Measurements from ENCODE around the gene KIF4B. TPM values are rescaled to one million over a fixed set of nuclear protein-coding genes. Genes with fewer than 3 reads are reported as not detected.

The KIF4B gene
- total RNA-seq, 2 donors from 2014 or later, result not detected

GRCh38 chr5:155049569-155050383, 36.2 kb downstream of the KIF4B start:
- H3K27me3 Mint-ChIP-seq, result peaks cover 13 to 28% of the 10 kb centered on the region in 2 donors

GRCh38 chr5:155050384-155051019, 36.9 kb downstream of the KIF4B start:
- DNase-seq (ENCODE audit: low spot score), result no peak
- no peak overlapping the region for H3K4me3 Mint-ChIP-seq
- no peak for ATAC-seq
- no peak overlapping the region for H3K27ac Mint-ChIP-seq
- peaks cover 9 to 22% of the 10 kb centered on the region in 2 donors for H3K27me3 Mint-ChIP-seq
- H3K9me3 Mint-ChIP-seq, result no peaks in the 10 kb centered on the region
- no peaks in the 10 kb centered on the region for H3K4me1 Mint-ChIP-seq (ENCODE audit: low read depth in 2 of 2)
- no peaks in the 10 kb centered on the region for H3K36me3 Mint-ChIP-seq

More at GRCh38 chr5:155049569-155050383, 36.2 kb downstream of the KIF4B start:
- no peak overlapping the region for H3K4me3 Mint-ChIP-seq
- no peak for ATAC-seq
- no peaks in the 10 kb centered on the region for H3K36me3 Mint-ChIP-seq
- no peaks in the 10 kb centered on the region for H3K4me1 Mint-ChIP-seq (ENCODE audit: low read depth in 2 of 2)
- H3K27ac Mint-ChIP-seq, result no peak overlapping the region
- DNase-seq (ENCODE audit: low spot score), result no peak
- H3K9me3 Mint-ChIP-seq, result no peaks in the 10 kb centered on the region

GRCh38 chr5:155052532-155052931, 39.0 kb downstream of the KIF4B start:
- Mint-ChIP-seq H3K27ac (no peak overlapping the region), H3K27me3 (peaks cover 8 to 11% of the 10 kb centered on the region in 2 donors), H3K9me3 (no peaks in the 10 kb centered on the region), H3K36me3 (no peaks in the 10 kb centered on the region), H3K4me1 (ENCODE audit: low read depth in 2 of 2) (no peaks in the 10 kb centered on the region), H3K4me3 (no peak overlapping the region)
- DNase-seq (ENCODE audit: low spot score) (no peak), ATAC-seq (no peak)

GRCh38 chr5:155053501-155053900, 39.9 kb downstream of the KIF4B start:
- Mint-ChIP-seq H3K36me3 (no peaks in the 10 kb centered on the region), H3K27me3 (peaks cover 6 to 7% of the 10 kb centered on the region in 2 donors), H3K9me3 (no peaks in the 10 kb centered on the region), H3K4me1 (ENCODE audit: low read depth in 2 of 2) (no peaks in the 10 kb centered on the region), H3K4me3 (no peak overlapping the region), H3K27ac (no peak overlapping the region)
- ATAC-seq (no peak), DNase-seq (ENCODE audit: low spot score) (no peak)

GRCh38 chr5:155056644-155057269, 43.2 kb downstream of the KIF4B start:
- Mint-ChIP-seq H3K4me3 (no peak overlapping the region), H3K9me3 (peaks cover 2% of the 10 kb centered on the region), H3K27me3 (peaks cover 5 to 14% of the 10 kb centered on the region in 2 donors), H3K36me3 (peaks cover 4% of the 10 kb centered on the region), H3K4me1 (ENCODE audit: low read depth in 2 of 2) (no peaks in the 10 kb centered on the region), H3K27ac (no peak overlapping the region)
- ATAC-seq (no peak), DNase-seq (ENCODE audit: low spot score) (no peak)

GRCh38 chr5:155057626-155058025, 44.1 kb downstream of the KIF4B start:
- Mint-ChIP-seq H3K9me3 (peaks cover 2% of the 10 kb centered on the region), H3K4me1 (ENCODE audit: low read depth in 2 of 2) (no peaks in the 10 kb centered on the region), H3K4me3 (no peak overlapping the region), H3K27ac (no peak overlapping the region), H3K27me3 (peaks cover 7 to 14% of the 10 kb centered on the region in 2 donors), H3K36me3 (peaks cover 4% of the 10 kb centered on the region)
- ATAC-seq, result no peak
- DNase-seq (ENCODE audit: low spot score), result no peak

GRCh38 chr5:155064580-155064979, 51.0 kb downstream of the KIF4B start:
- no peak for ATAC-seq
- H3K27ac Mint-ChIP-seq, result no peak overlapping the region
- no peak overlapping the region for H3K4me3 Mint-ChIP-seq
- peaks cover 2% of the 10 kb centered on the region for H3K9me3 Mint-ChIP-seq
- DNase-seq (ENCODE audit: low spot score), result no peak
- H3K27me3 Mint-ChIP-seq, result peaks cover 6 to 7% of the 10 kb centered on the region in 2 donors
- peaks cover 4% of the 10 kb centered on the region for H3K36me3 Mint-ChIP-seq
- H3K4me1 Mint-ChIP-seq (ENCODE audit: low read depth in 2 of 2), result no peaks in the 10 kb centered on the region

GRCh38 chr5:155066886-155067595, 53.5 kb downstream of the KIF4B start:
- no peaks in the 10 kb centered on the region for H3K36me3 Mint-ChIP-seq
- H3K9me3 Mint-ChIP-seq, result no peaks in the 10 kb centered on the region
- H3K4me1 Mint-ChIP-seq (ENCODE audit: low read depth in 2 of 2), result no peaks in the 10 kb centered on the region
- no peak for DNase-seq (ENCODE audit: low spot score)
- peaks cover 0 to 2% of the 10 kb centered on the region in 2 donors for H3K27me3 Mint-ChIP-seq
- no peak overlapping the region for H3K27ac Mint-ChIP-seq
- H3K4me3 Mint-ChIP-seq, result no peak overlapping the region
- ATAC-seq, result peak in 1 of 2 donors; percentile 57

Other genes with a start within 250 kb of the KIF4B start
- not detected for gene FAXDC2, start 163.2 kb upstream of the KIF4B start, total RNA-seq
- gene CNOT8, start 155.1 kb upstream of the KIF4B start, total RNA-seq, result 10 to 100 TPM; 65.3 to 67.1 TPM
- 10 to 100 TPM; 24.7 to 49.8 TPM for gene GEMIN5, start 75.5 kb upstream of the KIF4B start, total RNA-seq
- gene MRPL22, start 72.7 kb upstream of the KIF4B start, total RNA-seq, result 10 to 100 TPM; 54.6 to 56.2 TPM